Measurements from ENCODE around the gene CDK6. TPM values are rescaled to one million over a fixed set of nuclear protein-coding genes. Genes with fewer than 3 reads are reported as not detected.

Gene CDK6
- total and polyA plus RNA-seq, 2 donors, result 6.5 to 42.0 TPM

DNA sequence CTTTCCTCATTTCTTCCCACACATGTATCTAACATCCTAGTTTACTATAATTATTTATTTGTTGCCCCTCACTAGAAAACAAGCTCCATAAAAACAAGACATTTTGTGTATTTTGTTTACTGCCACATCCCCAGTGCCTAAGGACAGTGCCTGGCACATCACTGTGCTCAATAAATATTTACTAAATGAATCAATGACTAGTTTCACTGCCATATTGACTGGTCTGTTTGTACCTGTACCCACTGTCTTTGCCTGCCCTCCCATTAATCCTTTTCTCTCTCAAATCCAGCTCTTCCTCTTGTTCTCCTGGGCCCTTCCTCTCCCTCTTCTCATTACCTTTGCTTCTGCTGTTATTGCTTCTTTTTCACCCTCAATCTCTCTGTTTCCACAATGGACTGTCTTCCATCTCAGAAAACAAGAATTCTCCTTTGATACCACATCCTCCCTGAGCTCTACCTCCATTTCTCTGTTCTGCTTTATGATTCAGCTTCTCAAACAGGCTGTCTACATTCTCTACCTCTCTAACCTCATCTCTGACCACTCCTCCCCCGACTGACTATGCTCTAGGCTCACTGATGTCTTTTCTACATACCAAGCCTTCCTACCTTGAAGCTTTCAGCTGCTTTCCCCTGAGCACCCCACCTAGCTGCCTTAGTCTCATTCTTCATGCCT, 237.9 kb downstream of the CDK6 start:
- no peak overlapping the region for H3K4me3 ChIP-seq (ENCODE audit: low read length in 2 of 2)
- no peaks in the 10 kb centered on the region for H3K9me3 ChIP-seq (ENCODE audit: control insufficient read depth in 2 of 2, insufficient read depth in 1 of 2, low read length in 1 of 2)
- no peaks in the 10 kb centered on the region for H3K4me1 ChIP-seq (ENCODE audit: control insufficient read depth in 2 of 2, insufficient read depth in 2 of 2, low read length in 2 of 2)
- no peaks in the 10 kb centered on the region for H3K36me3 ChIP-seq (ENCODE audit: control insufficient read depth in 2 of 2, insufficient read depth in 2 of 2, low read length in 1 of 2)
- DNase-seq (ENCODE audit: low read depth in 6 of 9, low spot score in 9 of 9), result no peak
- 65% methylated on average over 1 of the region's 1 CpG for WGBS
- H3K27ac ChIP-seq (ENCODE audit: low read depth in 1 of 2, low read length in 1 of 2), result no peak overlapping the region
- H3K27me3 ChIP-seq (ENCODE audit: control insufficient read depth in 2 of 2, insufficient read depth in 1 of 2, low read length in 1 of 2), result no peaks in the 10 kb centered on the region

DNA sequence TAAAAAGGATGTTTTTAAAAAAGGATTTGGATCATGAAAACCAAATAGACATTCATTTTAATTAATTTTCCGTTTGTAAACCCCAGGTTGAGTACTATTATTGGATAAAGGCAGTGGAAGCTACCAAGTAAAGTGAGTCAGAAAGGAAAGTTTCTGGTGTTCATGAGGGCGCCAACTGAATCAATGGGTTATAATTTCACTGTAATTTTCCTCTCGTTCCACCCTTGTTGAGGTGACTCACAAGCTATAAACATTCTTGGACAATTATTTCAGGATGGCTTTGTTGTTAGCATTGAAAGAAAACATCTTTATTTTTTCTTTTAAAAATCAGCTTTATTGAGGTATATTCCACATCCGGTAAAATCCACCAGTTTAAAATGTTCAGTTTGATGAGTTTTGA, 241.1 kb downstream of the CDK6 start:
- Histone ChIP-seq H3K36me3 (ENCODE audit: control insufficient read depth in 2 of 2, insufficient read depth in 2 of 2, low read length in 1 of 2) (no peaks in the 10 kb centered on the region), H3K4me3 (ENCODE audit: low read length in 2 of 2) (no peak overlapping the region), H3K4me1 (ENCODE audit: control insufficient read depth in 2 of 2, insufficient read depth in 2 of 2, low read length in 2 of 2) (peaks cover 0 to 5% of the 10 kb centered on the region in 2 donors), H3K9me3 (ENCODE audit: control insufficient read depth in 2 of 2, insufficient read depth in 1 of 2, low read length in 1 of 2) (no peaks in the 10 kb centered on the region), H3K27me3 (ENCODE audit: control insufficient read depth in 2 of 2, insufficient read depth in 1 of 2, low read length in 1 of 2) (peaks cover 0 to 7% of the 10 kb centered on the region in 2 donors), H3K27ac (ENCODE audit: low read depth in 1 of 2, low read length in 1 of 2) (no peak overlapping the region)
- no peak for DNase-seq (ENCODE audit: low read depth in 6 of 9, low spot score in 9 of 9)
- WGBS, result 94% methylated on average over 4 of the region's 4 CpGs

DNA sequence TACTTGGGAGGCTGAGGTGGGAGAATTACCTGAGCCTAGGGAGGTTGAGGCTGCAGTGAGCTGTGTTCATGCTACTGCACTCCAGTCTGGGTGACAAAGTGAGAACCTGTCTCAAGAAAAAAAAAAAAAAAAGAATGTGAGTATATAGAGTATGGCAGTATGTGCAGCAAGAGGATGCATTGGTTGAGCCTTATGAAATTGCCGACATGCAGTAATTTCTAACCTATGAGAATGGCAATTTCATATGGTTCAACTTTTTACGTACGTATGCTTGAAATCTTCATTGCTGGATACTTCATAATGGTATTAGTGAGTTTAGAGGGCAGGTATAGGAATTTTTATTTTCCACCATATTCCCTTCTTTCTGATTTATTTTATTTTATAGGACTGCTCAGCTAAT, 241.6 kb downstream of the CDK6 start:
- no peak for DNase-seq (ENCODE audit: low read depth in 6 of 9, low spot score in 9 of 9)
- Histone ChIP-seq H3K4me3 (ENCODE audit: low read length in 2 of 2) (no peak overlapping the region), H3K27ac (ENCODE audit: low read depth in 1 of 2, low read length in 1 of 2) (no peak overlapping the region), H3K4me1 (ENCODE audit: control insufficient read depth in 2 of 2, insufficient read depth in 2 of 2, low read length in 2 of 2) (peaks cover 0 to 5% of the 10 kb centered on the region in 2 donors), H3K9me3 (ENCODE audit: control insufficient read depth in 2 of 2, insufficient read depth in 1 of 2, low read length in 1 of 2) (no peaks in the 10 kb centered on the region), H3K36me3 (ENCODE audit: control insufficient read depth in 2 of 2, insufficient read depth in 2 of 2, low read length in 1 of 2) (no peaks in the 10 kb centered on the region), H3K27me3 (ENCODE audit: control insufficient read depth in 2 of 2, insufficient read depth in 1 of 2, low read length in 1 of 2) (peaks cover 0 to 7% of the 10 kb centered on the region in 2 donors)
- 98% methylated on average over 3 of the region's 3 CpGs for WGBS

DNA sequence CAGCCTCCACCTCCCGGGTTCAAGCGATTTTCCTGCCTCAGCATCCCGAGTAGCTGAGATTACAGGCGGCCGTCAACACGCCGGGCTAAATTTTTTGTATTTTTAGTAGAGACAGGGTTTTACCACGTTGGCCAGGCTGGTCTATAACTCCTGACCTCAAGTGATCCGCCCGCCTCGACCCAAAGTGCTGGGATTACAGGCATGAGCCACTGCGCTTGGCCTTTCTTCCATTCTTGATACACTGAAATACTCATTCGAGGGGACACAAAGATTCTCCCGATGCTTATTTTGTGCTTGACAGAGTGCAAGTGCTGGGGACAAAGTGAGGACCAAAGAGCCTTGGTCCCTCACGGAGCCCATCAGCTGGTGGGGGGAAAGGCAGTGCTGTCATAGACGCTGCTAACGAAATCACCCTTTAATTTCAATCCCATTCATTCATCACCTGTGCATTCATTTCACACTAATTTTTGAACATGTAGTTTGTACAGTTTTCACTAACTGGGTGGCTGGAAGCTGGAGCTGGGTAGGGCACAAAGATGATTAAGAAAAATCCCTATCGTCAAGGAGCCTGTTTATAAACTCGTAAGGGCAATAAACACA, 245.6 kb downstream of the CDK6 start:
- H3K36me3 ChIP-seq (ENCODE audit: control insufficient read depth in 2 of 2, insufficient read depth in 2 of 2, low read length in 1 of 2), result no peaks in the 10 kb centered on the region
- peaks cover 0 to 7% of the 10 kb centered on the region in 2 donors for H3K27me3 ChIP-seq (ENCODE audit: control insufficient read depth in 2 of 2, insufficient read depth in 1 of 2, low read length in 1 of 2)
- H3K4me3 ChIP-seq (ENCODE audit: low read length in 2 of 2), result peak overlapping the region; percentile 79 to 95
- no peak for DNase-seq (ENCODE audit: low read depth in 6 of 9, low spot score in 9 of 9)
- H3K9me3 ChIP-seq (ENCODE audit: control insufficient read depth in 2 of 2, insufficient read depth in 1 of 2, low read length in 1 of 2), result no peaks in the 10 kb centered on the region
- peaks cover 9 to 15% of the 10 kb centered on the region in 2 donors for H3K4me1 ChIP-seq (ENCODE audit: control insufficient read depth in 2 of 2, insufficient read depth in 2 of 2, low read length in 2 of 2)
- no peak overlapping the region for H3K27ac ChIP-seq (ENCODE audit: low read depth in 1 of 2, low read length in 1 of 2)
- 49% methylated on average over 19 of the region's 19 CpGs for WGBS

GRCh38 chr7:92589056-92589455, 247.3 kb downstream of the CDK6 start:
- 68% methylated on average over 7 of the region's 7 CpGs for WGBS
- Histone ChIP-seq H3K36me3 (ENCODE audit: control insufficient read depth in 2 of 2, insufficient read depth in 2 of 2, low read length in 1 of 2) (no peaks in the 10 kb centered on the region), H3K27me3 (ENCODE audit: control insufficient read depth in 2 of 2, insufficient read depth in 1 of 2, low read length in 1 of 2) (peaks cover 0 to 7% of the 10 kb centered on the region in 2 donors), H3K27ac (ENCODE audit: low read depth in 1 of 2, low read length in 1 of 2) (no peak overlapping the region), H3K4me1 (ENCODE audit: control insufficient read depth in 2 of 2, insufficient read depth in 2 of 2, low read length in 2 of 2) (peaks cover 9 to 15% of the 10 kb centered on the region in 2 donors), H3K9me3 (ENCODE audit: control insufficient read depth in 2 of 2, insufficient read depth in 1 of 2, low read length in 1 of 2) (no peaks in the 10 kb centered on the region), H3K4me3 (ENCODE audit: low read length in 2 of 2) (peak overlapping the region; percentile 79 to 95)
- DNase-seq (ENCODE audit: low read depth in 6 of 9, low spot score in 9 of 9), result no peak

DNA sequence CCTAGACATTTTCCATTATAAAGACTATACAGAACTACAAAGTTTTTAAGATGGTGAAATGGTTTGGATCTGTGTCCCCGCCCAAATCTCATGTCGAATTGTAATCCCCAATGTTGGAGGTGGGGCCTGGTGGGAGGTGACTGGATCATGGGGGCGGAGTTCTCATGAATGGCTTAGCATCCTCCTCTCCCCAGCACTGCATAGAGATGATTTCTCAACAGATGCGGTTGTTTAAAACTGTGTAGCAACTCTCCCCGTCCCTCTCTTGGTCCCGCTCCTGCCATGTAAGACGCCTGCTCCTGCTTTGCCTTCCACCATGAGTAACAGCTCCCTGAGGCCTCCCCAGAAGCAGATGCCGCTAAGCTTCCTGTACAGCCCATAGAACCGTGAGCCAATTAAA, 247.8 kb downstream of the CDK6 start:
- no peaks in the 10 kb centered on the region for H3K9me3 ChIP-seq (ENCODE audit: control insufficient read depth in 2 of 2, insufficient read depth in 1 of 2, low read length in 1 of 2)
- WGBS, result 94% methylated on average over 9 of the region's 9 CpGs

DNA sequence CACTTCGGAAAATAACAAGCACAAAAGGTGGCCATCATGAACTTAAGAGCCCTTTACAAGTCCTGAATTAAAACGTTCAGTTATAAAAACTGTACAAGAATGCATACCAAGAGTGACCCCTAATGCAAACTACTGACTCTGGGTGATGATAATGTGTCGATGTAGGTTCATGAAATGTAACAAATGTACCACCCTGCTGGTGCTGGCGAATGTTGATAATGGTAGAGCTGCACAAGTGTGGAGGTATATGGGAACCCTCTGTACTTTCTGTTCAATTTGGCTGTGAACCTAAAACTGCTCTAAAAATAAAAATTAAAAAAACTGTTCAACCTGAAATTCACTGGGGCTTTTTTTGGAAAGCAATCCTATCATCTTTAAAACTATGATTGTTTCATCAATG, 249.5 kb downstream of the CDK6 start:
- Histone ChIP-seq H3K36me3 (ENCODE audit: control insufficient read depth in 2 of 2, insufficient read depth in 2 of 2, low read length in 1 of 2) (no peaks in the 10 kb centered on the region), H3K4me1 (ENCODE audit: control insufficient read depth in 2 of 2, insufficient read depth in 2 of 2, low read length in 2 of 2) (peaks cover 9 to 15% of the 10 kb centered on the region in 2 donors), H3K27ac (ENCODE audit: low read depth in 1 of 2, low read length in 1 of 2) (no peak overlapping the region), H3K27me3 (ENCODE audit: control insufficient read depth in 2 of 2, insufficient read depth in 1 of 2, low read length in 1 of 2) (peaks cover 0 to 7% of the 10 kb centered on the region in 2 donors), H3K4me3 (ENCODE audit: low read length in 2 of 2) (no peak overlapping the region), H3K9me3 (ENCODE audit: control insufficient read depth in 2 of 2, insufficient read depth in 1 of 2, low read length in 1 of 2) (no peaks in the 10 kb centered on the region)
- no peak for DNase-seq (ENCODE audit: low read depth in 6 of 9, low spot score in 9 of 9)
- 92% methylated on average over 4 of the region's 4 CpGs for WGBS

More for the DNA sequence above, 247.8 kb downstream of the CDK6 start:
- no peak for DNase-seq (ENCODE audit: low read depth in 6 of 9, low spot score in 9 of 9)
- H3K4me1 ChIP-seq (ENCODE audit: control insufficient read depth in 2 of 2, insufficient read depth in 2 of 2, low read length in 2 of 2), result peaks cover 9 to 15% of the 10 kb centered on the region in 2 donors
- no peak overlapping the region for H3K27ac ChIP-seq (ENCODE audit: low read depth in 1 of 2, low read length in 1 of 2)
- peak overlapping the region in 1 of 2 donors; percentile 95 for H3K4me3 ChIP-seq (ENCODE audit: low read length in 2 of 2)
- H3K36me3 ChIP-seq (ENCODE audit: control insufficient read depth in 2 of 2, insufficient read depth in 2 of 2, low read length in 1 of 2), result no peaks in the 10 kb centered on the region
- peaks cover 0 to 7% of the 10 kb centered on the region in 2 donors for H3K27me3 ChIP-seq (ENCODE audit: control insufficient read depth in 2 of 2, insufficient read depth in 1 of 2, low read length in 1 of 2)

DNA sequence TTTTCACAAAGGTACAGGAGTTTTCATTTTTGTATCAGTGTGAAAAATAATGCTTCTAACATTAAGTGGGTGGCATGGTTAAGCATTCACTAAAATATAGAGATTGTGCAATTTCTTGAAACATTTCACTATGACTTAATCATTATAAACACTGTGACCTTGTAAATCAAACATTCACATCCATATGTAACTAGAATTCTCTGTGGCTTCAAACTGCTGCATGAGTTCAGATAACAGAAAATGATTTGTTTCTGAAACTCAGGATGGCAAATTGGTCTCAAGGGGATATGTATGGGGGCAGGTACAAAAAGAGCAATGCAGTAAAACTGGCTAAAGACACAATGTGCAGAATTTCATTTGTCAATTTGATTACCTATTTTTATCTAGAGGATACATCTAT, 250.0 kb downstream of the CDK6 start:
- Histone ChIP-seq H3K36me3 (ENCODE audit: control insufficient read depth in 2 of 2, insufficient read depth in 2 of 2, low read length in 1 of 2) (no peaks in the 10 kb centered on the region), H3K9me3 (ENCODE audit: control insufficient read depth in 2 of 2, insufficient read depth in 1 of 2, low read length in 1 of 2) (no peaks in the 10 kb centered on the region), H3K4me1 (ENCODE audit: control insufficient read depth in 2 of 2, insufficient read depth in 2 of 2, low read length in 2 of 2) (peaks cover 9 to 15% of the 10 kb centered on the region in 2 donors), H3K27ac (ENCODE audit: low read depth in 1 of 2, low read length in 1 of 2) (no peak overlapping the region), H3K4me3 (ENCODE audit: low read length in 2 of 2) (no peak overlapping the region), H3K27me3 (ENCODE audit: control insufficient read depth in 2 of 2, insufficient read depth in 1 of 2, low read length in 1 of 2) (peaks cover 0 to 5% of the 10 kb centered on the region in 2 donors)
- no peak for DNase-seq (ENCODE audit: low read depth in 6 of 9, low spot score in 9 of 9)

DNA sequence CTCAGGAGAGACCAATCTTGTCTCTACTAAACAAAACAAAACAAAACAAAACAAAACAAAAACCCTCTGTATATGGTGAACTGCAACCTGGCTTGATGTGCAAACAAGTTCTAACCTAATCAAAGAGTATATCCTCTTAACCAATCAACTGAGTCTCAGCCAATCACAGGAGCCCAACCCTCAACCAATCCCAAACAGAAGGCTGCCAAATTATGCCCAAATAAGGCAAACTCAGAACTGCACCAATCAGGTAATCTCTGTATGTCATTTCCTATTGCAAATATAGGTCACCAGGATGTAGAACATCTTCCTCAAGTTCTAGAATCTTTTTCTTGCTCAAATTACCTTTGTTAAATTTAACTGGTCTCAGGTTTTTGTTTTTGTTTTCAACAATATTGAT, 251.4 kb downstream of the CDK6 start:
- peak in 1 of 9 donors; percentile 34 for DNase-seq (ENCODE audit: low read depth in 6 of 9, low spot score in 9 of 9)
- H3K27me3 ChIP-seq (ENCODE audit: control insufficient read depth in 2 of 2, insufficient read depth in 1 of 2, low read length in 1 of 2), result no peaks in the 10 kb centered on the region
- no peak overlapping the region for H3K4me3 ChIP-seq (ENCODE audit: low read length in 2 of 2)
- peaks cover 9 to 10% of the 10 kb centered on the region in 2 donors for H3K4me1 ChIP-seq (ENCODE audit: control insufficient read depth in 2 of 2, insufficient read depth in 2 of 2, low read length in 2 of 2)
- peaks cover 8 to 10% of the 10 kb centered on the region in 2 donors for H3K36me3 ChIP-seq (ENCODE audit: control insufficient read depth in 2 of 2, insufficient read depth in 2 of 2, low read length in 1 of 2)
- H3K9me3 ChIP-seq (ENCODE audit: control insufficient read depth in 2 of 2, insufficient read depth in 1 of 2, low read length in 1 of 2), result no peaks in the 10 kb centered on the region
- H3K27ac ChIP-seq (ENCODE audit: low read depth in 1 of 2, low read length in 1 of 2), result no peak overlapping the region
